Keratinocyte (primary cell): ENCODE data around the gene SMYD3. TPM values are rescaled to one million over a fixed set of nuclear protein-coding genes. Genes with fewer than 3 reads are reported as not detected.

Source experiments
- DNase-seq: peaks from one replicate; pipeline ENCODE4 v3.0.0-alpha.2; 2011; ENCODE audit warnings: low read depth, missing footprints, low spot score
- FAIRE-seq: peaks from 2 replicates; lab custom pipeline; 2011; peaks lifted over from hg19 to GRCh38; lab: Jason Lieb, UNC
- H2AFZ ChIP-seq: 2 replicates; pipeline ENCODE4 v1.6.0; 2012; ENCODE audit warnings: low read length, control low read depth, inconsistent platforms; ENCODE audit not compliant: control insufficient read depth
- H3K27ac ChIP-seq: 2 replicates; pipeline ENCODE4 v1.5.1; 2011; ENCODE audit warnings: low read length; ENCODE audit not compliant: control insufficient read depth, insufficient read depth
- H3K27me3 ChIP-seq: 3 replicates; pipeline ENCODE4 v1.6.0; 2011; ENCODE audit warnings: low read length; ENCODE audit not compliant: control insufficient read depth, insufficient read depth; ENCODE audit errors: extremely low read depth
- H3K36me3 ChIP-seq, 2 experiments: 2 replicates in 1 of 2; 3 replicates in 1 of 2; pipeline ENCODE4 v1.5.1; 2011; ENCODE audit warnings: low read length in 2 of 2, mild to moderate bottlenecking in 1 of 2; ENCODE audit not compliant: control insufficient read depth in 2 of 2, insufficient read depth in 2 of 2; ENCODE audit errors: extremely low read depth in 1 of 2
- H3K4me1 ChIP-seq: 3 replicates; pipeline ENCODE4 v1.5.1; 2011; ENCODE audit warnings: low read length; ENCODE audit not compliant: control insufficient read depth, insufficient read depth; ENCODE audit errors: extremely low read depth
- H3K4me2 ChIP-seq: 3 replicates; pipeline ENCODE4 v1.6.0; 2011; ENCODE audit warnings: low read depth, low read length; ENCODE audit not compliant: control insufficient read depth, insufficient read depth; ENCODE audit errors: extremely low read depth
- H3K4me3 ChIP-seq, 3 experiments: fragments of 200-600 bp in 1 of 3; sonication (generic) in 1 of 3; 2 replicates in 2 of 3; 3 replicates in 1 of 3; pipeline ENCODE4 v1.5.1; 2011 to 2016; ENCODE audit warnings: low read length in 3 of 3, mild to moderate bottlenecking in 3 of 3, control low read depth in 2 of 3, inconsistent platforms in 1 of 3, low read depth in 1 of 3, mixed read lengths in 1 of 3, mixed run types in 1 of 3, moderate library complexity in 1 of 3; ENCODE audit not compliant: control insufficient read depth in 2 of 3, insufficient read depth in 2 of 3; ENCODE audit errors: extremely low read depth in 1 of 3
- H3K79me2 ChIP-seq: 2 replicates; pipeline ENCODE4 v1.6.0; 2012; ENCODE audit warnings: low read length; ENCODE audit not compliant: control insufficient read depth, insufficient read depth
- H3K9ac ChIP-seq: 3 replicates; pipeline ENCODE4 v1.6.0; 2011; ENCODE audit warnings: low read length; ENCODE audit not compliant: control insufficient read depth, insufficient read depth; ENCODE audit errors: extremely low read depth
- H3K9me1 ChIP-seq: 3 replicates; pipeline ENCODE4 v1.6.0; 2011; ENCODE audit warnings: low read length; ENCODE audit not compliant: control insufficient read depth, insufficient read depth; ENCODE audit errors: extremely low read depth
- H3K9me3 ChIP-seq: 2 replicates; pipeline ENCODE4 v1.5.1; 2012; ENCODE audit warnings: low read depth, low read length; ENCODE audit not compliant: control insufficient read depth
- H4K20me1 ChIP-seq: 3 replicates; pipeline ENCODE4 v1.6.0; 2011; ENCODE audit warnings: low read length; ENCODE audit not compliant: control insufficient read depth, insufficient read depth; ENCODE audit errors: extremely low read depth
- EZH2 ChIP-seq: IDR thresholded peaks from one replicate; pipeline ENCODE4 v1.6.1; 2012; ENCODE audit warnings: inconsistent platforms, mild to moderate bottlenecking, low read length, moderate library complexity
- dilution Hi-C: fragments of 300-500 bp; cut with MboI; formaldehyde crosslinking; loops from one replicate; pipeline ENCODE4 v1.7.0; 2020; ENCODE audit warnings: low sequenced_read_pairs; ENCODE audit not compliant: extremely low pct_ligation_motif_present
- polyA plus RNA-seq, 5 experiments: library from polyadenylated mRNA; depleted of rRNA in 3 of 5; stranded (reverse) in 3 of 5; stranded (forward) in 1 of 5; unstranded in 1 of 5; fragments of >200 nt; gene quantifications; 1 replicate in 1 of 5; 2 replicates in 3 of 5; 3 replicates in 1 of 5; pipeline versions ENCODE4 v1.2.1 to v1.2.3, GENCODE V29; 2011 to 2012; ENCODE audit warnings: missing spikeins in 2 of 5, low read depth in 1 of 5, low replicate concordance in 1 of 5
- TF ChIP-seq, protein P1 (sequence below), 3 experiments: IDR thresholded peaks in 1 of 3; conservative IDR thresholded peaks in 1 of 3; optimal IDR thresholded peaks in 1 of 3; 2 replicates in 2 of 3; 3 replicates in 1 of 3; pipeline versions ENCODE3 to v1.5.1; 2011; ENCODE audit warnings: low read length in 3 of 3, mild to moderate bottlenecking in 3 of 3, moderate library complexity in 2 of 3, control low read depth in 1 of 3, inconsistent platforms in 1 of 3; ENCODE audit not compliant: insufficient read depth in 2 of 3; ENCODE audit errors: extremely low read depth in 1 of 3

SMYD3 gene
- polyA plus RNA-seq, 1 donor (not counting 4 experiments of a cell fraction or from before 2014, with no cell fraction given) = 31.0 TPM

GRCh38 chr1:246108278-246108925 lies 398.7 kb downstream of the SMYD3 start:
- Histone ChIP-seq H4K20me1 (no peaks in the 10 kb centered on the region), H3K4me1 (peaks cover 18% of the 10 kb centered on the region), H3K9ac (no peak overlapping the region), H3K36me3 (no peaks in the 10 kb centered on the region), H3K27me3 (no peaks in the 10 kb centered on the region), H2AFZ (no peak overlapping the region), H3K4me3 (no peak overlapping the region), H3K9me3 (no peaks in the 10 kb centered on the region), H3K9me1 (no peaks in the 10 kb centered on the region), H3K79me2 (no peaks in the 10 kb centered on the region), H3K4me2 (no peak overlapping the region), H3K27ac (no peak overlapping the region)
- dilution Hi-C loops = no loop called here
- no peak for FAIRE-seq
- no peak for DNase-seq
- TF ChIP-seq, protein P1, sequence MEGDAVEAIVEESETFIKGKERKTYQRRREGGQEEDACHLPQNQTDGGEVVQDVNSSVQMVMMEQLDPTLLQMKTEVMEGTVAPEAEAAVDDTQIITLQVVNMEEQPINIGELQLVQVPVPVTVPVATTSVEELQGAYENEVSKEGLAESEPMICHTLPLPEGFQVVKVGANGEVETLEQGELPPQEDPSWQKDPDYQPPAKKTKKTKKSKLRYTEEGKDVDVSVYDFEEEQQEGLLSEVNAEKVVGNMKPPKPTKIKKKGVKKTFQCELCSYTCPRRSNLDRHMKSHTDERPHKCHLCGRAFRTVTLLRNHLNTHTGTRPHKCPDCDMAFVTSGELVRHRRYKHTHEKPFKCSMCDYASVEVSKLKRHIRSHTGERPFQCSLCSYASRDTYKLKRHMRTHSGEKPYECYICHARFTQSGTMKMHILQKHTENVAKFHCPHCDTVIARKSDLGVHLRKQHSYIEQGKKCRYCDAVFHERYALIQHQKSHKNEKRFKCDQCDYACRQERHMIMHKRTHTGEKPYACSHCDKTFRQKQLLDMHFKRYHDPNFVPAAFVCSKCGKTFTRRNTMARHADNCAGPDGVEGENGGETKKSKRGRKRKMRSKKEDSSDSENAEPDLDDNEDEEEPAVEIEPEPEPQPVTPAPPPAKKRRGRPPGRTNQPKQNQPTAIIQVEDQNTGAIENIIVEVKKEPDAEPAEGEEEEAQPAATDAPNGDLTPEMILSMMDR (optimal IDR thresholded peaks at IDR 0.05 in 1 of 3, IDR thresholded peaks at IDR 0.05 in 1 of 3, conservative IDR thresholded peaks at IDR 0.05 in 1 of 3; ENCODE audit: extremely low read depth in 1 of 3, insufficient read depth in 2 of 3, low read length in 3 of 3) = no peak
- no peak for TF ChIP-seq EZH2

- Histone ChIP-seq H4K20me1 (no peaks in the 10 kb centered on the region), H2AFZ (no peak overlapping the region), H3K79me2 (no peaks in the 10 kb centered on the region), H3K27me3 (no peaks in the 10 kb centered on the region), H3K27ac (no peak overlapping the region), H3K4me2 (no peak overlapping the region), H3K9me1 (no peaks in the 10 kb centered on the region), H3K4me3 (no peak overlapping the region), H3K4me1 (peaks cover 18% of the 10 kb centered on the region), H3K9me3 (no peaks in the 10 kb centered on the region), H3K9ac (no peak overlapping the region), H3K36me3 (no peaks in the 10 kb centered on the region)
- FAIRE-seq = no peak
- no peak for DNase-seq
- dilution Hi-C loops = no loop called here
- TF ChIP-seq, protein P1 (optimal IDR thresholded peaks at IDR 0.05 in 1 of 3, IDR thresholded peaks at IDR 0.05 in 1 of 3, conservative IDR thresholded peaks at IDR 0.05 in 1 of 3; ENCODE audit: extremely low read depth in 1 of 3, insufficient read depth in 2 of 3, low read length in 3 of 3) = no peak
- no peak for TF ChIP-seq EZH2
Measured at GRCh38 chr1:246107516-246108277, 399.4 kb downstream of the SMYD3 start.
